ENCODE data around the gene KCNT2.
"Not testable (repeated sequence)": the region's sequence is repeated elsewhere in the genome, so short reads cannot be mapped to it uniquely, and the experiment has no call there.

The KCNT2 gene

DNA sequence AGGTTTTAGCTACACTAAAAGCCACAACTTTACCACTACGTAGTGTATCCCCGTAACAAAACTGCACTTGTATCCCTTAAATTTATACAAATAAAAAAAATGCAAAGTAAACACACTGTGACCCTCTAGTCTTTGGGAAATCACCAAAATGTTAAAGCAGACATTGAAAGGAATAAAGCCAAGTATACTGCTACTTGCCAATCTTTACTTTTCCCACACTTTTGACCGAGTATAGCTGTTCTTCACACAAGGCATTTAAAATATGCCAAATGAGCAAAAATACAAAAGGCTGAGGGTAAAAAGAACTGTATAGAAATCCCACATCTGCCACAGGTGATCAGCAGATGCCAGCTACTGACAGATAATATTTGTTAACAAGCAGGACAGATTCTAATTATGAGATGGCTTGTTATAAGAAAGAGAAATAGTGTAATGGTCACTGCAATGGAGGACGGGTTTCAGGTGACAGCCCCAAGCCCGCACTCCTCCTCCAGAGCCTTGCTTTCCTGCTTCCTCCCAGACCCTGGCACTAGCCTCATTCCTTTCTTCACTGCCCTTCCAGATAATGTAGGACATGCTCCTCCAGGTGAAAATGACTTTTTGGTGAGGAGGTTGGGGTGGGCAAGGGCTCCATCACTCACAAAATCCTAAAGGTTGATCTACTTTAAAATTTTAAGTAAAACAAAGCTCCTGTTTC is 18.1 kb downstream of the KCNT2 start:
- DNase-seq, result no peak

DNA sequence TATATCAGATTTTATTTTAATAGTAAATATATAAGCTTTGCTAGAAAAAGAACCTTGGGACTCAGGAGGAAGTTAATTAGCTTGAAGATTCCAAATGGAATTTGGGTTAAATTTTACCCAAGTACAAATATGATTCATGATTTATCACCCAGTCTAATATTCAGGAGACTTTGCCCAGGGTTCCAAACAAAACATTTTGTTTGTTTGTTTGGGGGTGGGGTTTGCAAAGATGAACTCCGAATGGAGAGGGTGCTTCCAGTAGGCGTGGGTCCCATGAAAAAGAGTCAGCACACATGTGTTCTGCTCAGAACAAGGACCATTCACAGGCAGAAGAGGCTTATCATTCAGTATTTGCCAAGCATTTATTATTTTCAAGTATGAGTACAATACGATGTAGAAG is 23.5 kb downstream of the KCNT2 start:
- DNase-seq, result no peak

DNA sequence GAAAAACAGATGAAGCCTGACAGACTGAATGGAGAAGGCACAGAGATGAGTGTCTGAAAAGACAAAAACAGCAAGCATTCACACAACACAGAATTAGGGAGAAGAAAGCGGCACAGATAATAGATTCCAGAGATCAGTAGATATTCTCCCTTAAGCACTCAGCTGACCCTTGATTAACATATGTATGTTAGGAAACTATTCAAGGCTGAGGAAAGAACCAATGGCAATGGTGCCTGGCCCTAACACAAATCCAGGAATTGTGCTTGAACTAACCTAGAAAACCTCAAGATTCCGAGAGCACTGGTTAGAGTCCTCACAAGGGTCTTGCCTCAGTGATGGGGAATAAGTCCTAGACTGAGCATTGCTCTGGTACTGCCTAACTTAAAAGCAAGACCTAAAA is 30.9 kb downstream of the KCNT2 start:
- no peak for DNase-seq

- no peak for DNase-seq
Measured at GRCh38 chr1:196573226-196573625, 35.0 kb downstream of the KCNT2 start.

DNA sequence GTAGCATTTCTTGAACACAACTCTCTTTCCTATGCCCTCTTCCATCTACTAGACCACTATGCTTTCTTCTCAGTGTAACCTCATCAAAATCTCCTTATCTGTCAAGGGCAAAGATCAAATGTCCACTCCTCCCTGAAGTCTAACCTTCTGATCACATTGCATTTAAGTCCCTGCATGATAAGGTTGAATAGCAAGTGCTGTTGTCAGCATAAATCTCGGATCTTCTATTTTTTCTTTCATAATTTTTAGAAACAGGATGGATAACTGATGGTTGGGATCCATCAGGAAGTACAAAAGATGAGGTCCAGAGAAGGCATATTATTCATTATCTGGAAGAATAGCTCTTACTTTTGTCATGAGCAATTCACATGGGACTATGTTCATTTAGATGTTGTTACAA is 41.0 kb downstream of the KCNT2 start:
- DNase-seq, result no peak

DNA sequence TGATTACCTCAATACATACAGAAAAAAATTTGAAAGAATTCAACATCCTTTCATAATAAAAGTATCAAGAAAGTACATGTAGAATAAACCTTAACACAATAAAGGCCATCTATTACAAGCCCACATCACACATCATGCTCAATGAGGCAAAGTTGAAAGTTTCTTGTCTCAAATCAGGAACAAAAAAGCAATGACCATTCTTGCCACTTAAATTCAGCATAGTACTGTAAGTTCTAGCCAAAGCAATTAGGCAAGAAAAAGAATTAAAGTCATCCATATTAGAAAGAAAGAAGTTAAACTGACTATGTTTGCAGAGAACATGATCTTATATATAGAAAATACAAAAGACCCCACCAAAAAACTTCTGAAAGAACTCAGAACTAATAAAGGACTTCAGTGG is 44.5 kb downstream of the KCNT2 start:
- no peak for DNase-seq

- DNase-seq, result no peak
Measured at GRCh38 chr1:196559314-196559713, 48.9 kb downstream of the KCNT2 start.

- no peak for DNase-seq
Measured at GRCh38 chr1:196558411-196558810, 49.8 kb downstream of the KCNT2 start.

GRCh38 chr1:196557797-196558196 is 50.4 kb downstream of the KCNT2 start:
- no peak for DNase-seq

DNA sequence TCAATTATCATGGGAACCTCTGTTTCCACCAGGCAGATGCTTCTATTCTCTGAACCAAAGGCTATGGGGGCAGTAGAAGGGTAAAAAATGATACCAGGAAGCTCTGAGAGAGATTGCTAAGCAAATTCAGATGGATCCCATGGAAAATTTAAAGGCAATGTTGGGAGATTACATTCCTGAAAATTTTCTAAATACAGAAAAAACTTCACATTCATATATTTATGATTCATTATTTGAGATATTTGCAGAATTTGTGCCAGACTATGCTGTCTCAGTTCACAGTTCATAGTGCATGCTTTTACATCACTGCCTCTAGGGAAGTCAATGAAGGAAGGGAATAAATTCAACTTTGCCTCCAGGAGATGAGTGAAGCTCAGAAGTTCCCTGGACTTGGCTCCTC is 57.5 kb downstream of the KCNT2 start:
- DNase-seq, result no peak

DNA sequence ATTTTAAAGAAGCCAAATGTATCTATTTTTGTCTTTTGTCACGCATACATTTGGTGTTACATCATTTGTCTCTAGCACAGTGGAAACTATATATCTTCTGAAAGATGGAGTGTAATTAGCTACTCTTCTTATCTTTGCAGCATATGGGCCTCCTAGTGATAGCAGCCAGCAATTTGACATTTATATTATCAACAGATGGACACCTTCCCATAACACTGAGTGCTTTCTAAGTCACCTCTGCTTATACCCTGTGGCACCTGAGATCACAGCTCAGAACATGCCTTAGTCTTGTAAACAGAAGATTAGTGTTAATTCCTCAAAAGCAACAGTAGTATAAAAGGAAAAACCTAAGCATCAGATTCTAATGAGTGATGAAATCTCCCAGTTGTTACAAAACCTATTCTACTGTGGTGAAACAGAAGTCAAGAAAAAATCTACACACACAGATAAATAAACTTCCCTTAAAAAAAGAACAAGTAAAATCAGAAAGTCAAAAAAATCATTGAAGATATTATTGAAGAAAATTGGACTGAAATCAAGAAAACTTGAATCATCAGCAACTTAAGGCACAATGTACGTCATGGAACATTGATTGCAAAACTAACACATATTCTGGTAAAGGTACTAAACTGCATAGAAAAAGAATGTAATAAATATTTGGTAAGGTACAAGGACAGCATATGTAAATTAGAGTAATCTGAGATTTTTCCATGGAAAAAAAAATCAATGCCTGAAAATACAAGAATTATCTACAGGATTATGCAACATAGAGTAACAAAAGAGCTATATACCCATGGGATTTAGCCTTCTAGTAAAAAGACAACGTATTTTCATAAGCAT is 61.7 kb downstream of the KCNT2 start:
- no peak for DNase-seq

GRCh38 chr1:196545222-196545621 is 63.0 kb downstream of the KCNT2 start:
- DNase-seq, result no peak

DNA sequence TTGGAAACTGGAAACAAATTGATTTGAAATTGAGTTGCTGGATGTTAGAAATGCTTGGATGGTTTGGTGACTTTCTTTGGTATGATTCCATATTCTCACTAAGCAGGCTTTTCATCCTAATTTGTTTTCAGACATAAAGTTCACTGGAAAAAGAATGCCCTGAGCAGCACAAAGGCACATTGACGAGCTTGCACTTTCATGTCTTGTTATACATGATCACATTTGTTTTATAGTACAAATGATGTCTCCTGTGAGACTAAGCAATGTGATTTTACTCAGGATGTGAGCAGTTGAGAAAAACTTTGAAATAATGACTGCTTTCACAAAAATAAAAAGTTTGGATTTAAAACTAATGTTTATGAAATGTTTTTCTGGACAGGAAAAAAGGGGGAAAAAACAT is 63.6 kb downstream of the KCNT2 start:
- no peak for DNase-seq

DNA sequence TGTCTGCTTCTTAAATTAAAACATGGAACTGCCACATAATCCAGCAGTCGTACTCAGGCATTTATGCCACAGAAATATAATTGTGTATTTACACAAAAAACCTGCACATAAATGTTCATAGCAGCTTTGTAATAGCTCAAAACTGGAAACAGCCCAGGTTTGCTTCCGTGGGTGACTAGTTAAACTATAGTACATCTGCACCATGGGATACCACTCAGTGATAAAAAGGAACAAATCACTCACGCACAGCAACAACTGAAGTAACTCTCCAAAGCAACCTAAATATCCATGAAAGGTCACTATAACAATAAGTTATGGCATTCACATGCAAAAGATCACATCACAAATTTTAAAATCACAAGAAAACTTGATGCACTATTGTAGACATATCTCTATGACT is 64.4 kb downstream of the KCNT2 start:
- DNase-seq, result no peak

DNA sequence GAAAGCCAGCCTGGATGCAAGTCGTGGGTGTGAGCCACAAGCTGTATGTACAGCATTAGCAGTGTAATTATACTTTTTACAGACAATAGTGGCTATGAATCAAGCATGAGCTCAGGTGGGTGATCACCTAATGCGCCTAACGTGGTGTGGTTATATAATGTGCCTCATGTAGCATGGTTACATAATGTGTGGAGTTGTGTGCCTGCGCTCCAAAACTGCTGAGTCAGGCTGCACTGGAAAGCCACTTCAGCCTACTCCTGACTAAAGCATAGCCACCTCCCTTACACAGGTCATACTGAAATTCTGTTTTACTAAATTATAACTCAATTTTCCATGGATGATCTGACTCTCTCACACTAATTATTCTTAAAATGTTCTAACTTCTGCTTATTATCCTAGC is 69.8 kb downstream of the KCNT2 start:
- no peak for DNase-seq

DNA sequence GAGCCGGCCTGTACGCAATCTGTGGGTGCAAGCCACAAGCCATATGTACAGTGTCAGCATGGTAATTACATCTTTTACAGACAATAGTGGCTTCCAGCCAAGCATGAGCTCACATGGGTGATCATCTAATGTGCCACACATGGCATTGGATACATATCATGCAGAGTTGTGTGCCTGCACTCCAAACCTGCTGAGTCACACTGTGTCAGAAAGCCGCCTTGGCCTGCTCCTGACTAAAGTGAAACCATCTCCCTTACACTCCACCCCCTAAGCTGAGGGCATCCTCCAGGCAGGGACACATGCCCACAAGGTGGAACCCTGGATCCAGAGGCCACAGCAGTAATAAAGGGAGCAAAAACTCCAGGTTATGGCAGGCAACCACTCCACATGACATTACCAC is 72.5 kb downstream of the KCNT2 start:
- DNase-seq, result peak in 1 of 2 donors; percentile 5

DNA sequence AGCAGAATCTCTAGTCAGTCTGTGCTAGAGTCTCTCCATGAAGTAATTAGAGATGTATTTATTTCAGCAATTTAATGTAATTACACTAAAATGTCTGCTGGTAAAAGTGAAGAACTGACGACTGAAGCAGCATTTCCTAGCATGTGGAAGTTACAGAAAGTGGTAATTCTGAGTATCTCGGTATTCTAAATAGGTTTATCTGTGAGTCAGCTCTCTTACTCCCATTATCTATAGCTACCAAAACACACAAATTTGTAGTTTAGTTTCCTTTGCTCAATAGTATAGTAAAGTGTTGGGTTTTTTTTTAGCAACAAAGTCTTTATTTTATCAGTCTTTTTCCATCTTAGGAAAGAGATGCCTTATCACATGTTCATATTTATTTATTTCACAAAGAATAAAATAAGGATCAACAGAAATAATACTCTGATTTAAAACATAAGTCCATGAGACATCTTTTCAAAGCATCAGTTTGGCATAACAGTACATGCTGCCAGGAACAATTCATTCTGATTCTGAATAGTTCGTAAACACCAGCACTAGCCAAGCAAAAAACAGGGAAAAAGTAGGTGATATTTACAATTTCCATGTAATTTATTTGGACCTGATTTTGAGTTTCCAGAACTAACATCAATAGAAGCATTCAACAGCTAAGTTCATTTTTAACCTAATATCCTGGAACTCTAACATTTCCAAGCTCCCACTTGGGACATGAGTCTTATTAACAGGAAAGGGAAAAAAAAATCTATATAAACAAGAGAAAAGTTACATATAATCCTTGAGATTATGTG is 76.3 kb downstream of the KCNT2 start:
- no peak for DNase-seq

DNA sequence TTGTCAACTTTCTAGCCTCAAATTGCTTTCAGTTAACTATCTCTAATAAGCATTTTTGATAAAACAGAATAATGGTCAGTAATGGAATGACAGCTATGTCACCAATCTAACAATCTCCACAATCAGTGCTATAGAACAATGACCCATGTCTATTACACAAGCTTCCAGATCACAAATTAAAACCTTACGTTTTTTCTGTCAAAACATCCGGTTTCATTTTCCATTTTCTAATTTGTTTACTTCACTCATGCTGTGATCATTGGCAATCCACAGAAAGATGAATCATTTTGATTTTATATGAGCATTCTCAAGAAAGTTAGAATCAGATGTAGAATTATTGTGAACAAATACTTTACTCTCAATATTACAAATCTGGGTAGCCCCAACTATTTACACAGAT is 80.3 kb downstream of the KCNT2 start:
- no peak for DNase-seq

GRCh38 chr1:196522574-196523345 is 85.5 kb downstream of the KCNT2 start:
- not testable (repeated sequence) for DNase-seq

GRCh38 chr1:196517193-196517592 is 91.0 kb downstream of the KCNT2 start:
- DNase-seq, result no peak

DNA sequence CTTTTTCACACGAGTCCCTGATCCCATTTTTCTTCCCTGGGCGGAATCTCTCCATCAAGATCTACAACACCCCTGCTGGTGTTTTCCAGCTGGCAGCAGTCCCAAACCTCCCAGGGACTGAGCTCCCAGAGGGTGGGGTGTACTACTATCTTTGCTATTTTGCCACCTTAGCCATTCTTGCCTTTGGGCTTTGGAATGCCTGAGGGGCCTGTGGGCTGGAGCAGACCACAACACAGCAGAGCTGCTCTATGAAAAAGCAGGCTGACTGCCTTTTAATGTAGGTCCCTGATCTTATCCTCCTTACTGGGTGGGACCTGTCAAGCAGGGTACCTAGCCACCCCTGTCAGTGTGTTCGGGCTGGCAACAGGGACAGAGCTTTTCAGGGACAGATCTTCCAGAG is 91.9 kb downstream of the KCNT2 start:
- no peak for DNase-seq

DNA sequence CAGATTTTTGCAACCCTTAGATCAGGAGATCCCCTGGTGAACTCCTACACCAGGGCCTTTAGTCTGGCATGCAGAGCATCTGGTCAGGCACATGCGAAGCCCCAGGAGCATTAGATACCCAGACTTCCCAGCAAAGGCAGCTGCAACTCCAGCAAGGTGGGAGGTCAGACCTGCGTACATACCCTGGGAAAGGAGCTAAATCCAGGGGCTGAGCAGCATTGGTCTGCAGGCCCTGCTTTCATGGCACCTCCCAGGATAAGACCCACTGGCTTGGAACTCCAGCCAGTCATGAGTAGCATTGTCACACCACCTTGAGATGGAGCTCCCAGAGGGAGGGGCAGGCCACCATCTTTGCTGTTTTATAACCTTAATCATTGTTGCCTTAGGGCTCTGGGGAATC is 92.3 kb downstream of the KCNT2 start:
- no peak for DNase-seq

GRCh38 chr1:196513821-196514220 is 94.4 kb downstream of the KCNT2 start:
- DNase-seq, result no peak
